Parathyroid adenoma (tissue), 2 donors: ENCODE results near the gene CDH12.
"Not testable (repeated sequence)": the region's sequence is repeated elsewhere in the genome, so short reads cannot be mapped to it uniquely, and the experiment has no call there.

ENCODE experiments used
- H2AFZ ChIP-seq: fragments of 300-600 bp; sonication (generic); one replicate; pipeline ENCODE4 v1.7.0; 2017; ENCODE audit warnings: antibody characterized with exemption, mild to moderate bottlenecking
- H3K27ac ChIP-seq: fragments of 300-600 bp; sonication (generic); one replicate; pipeline ENCODE4 v1.7.0; 2017
- H3K27me3 ChIP-seq: fragments of 300-600 bp; sonication (generic); one replicate; pipeline ENCODE4 v1.7.0; 2017; ENCODE audit warnings: low read length; ENCODE audit not compliant: control insufficient read depth, insufficient read depth
- H3K36me3 ChIP-seq: fragments of 300-600 bp; sonication (generic); one replicate; pipeline ENCODE4 v1.7.0; 2017; ENCODE audit warnings: low read length; ENCODE audit not compliant: control insufficient read depth, insufficient read depth
- H3K4me1 ChIP-seq: fragments of 300-600 bp; sonication (generic); one replicate; pipeline ENCODE4 v1.7.0; 2017; ENCODE audit warnings: control low read depth
- H3K4me2 ChIP-seq: fragments of 300-600 bp; sonication (generic); one replicate; pipeline ENCODE4 v1.7.0; 2017; ENCODE audit warnings: low read length
- H3K4me3 ChIP-seq: fragments of 300-600 bp; sonication (generic); one replicate; pipeline ENCODE4 v1.7.0; 2017; ENCODE audit warnings: low read depth, low read length
- H3K79me2 ChIP-seq: fragments of 300-600 bp; sonication (generic); one replicate; pipeline ENCODE4 v1.7.0; 2017; ENCODE audit warnings: control low read depth
- H3K9ac ChIP-seq: fragments of 300-600 bp; sonication (generic); one replicate; pipeline ENCODE4 v1.7.0; 2017; ENCODE audit warnings: mild to moderate bottlenecking
- H3K9me3 ChIP-seq: fragments of 300-600 bp; sonication (generic); one replicate; pipeline ENCODE4 v1.7.0; 2017; ENCODE audit warnings: low read length; ENCODE audit not compliant: control insufficient read depth
- CTCF ChIP-seq: fragments of 300-600 bp; sonication (generic); IDR thresholded peaks from one replicate; pipeline ENCODE4 v1.7.0; 2017; ENCODE audit warnings: antibody characterized with exemption, mild to moderate bottlenecking
- donor health status: primary hyperparathyroidism.

Gene CDH12

GRCh38 chr5:22295832-22296231 is 557.3 kb downstream of the CDH12 start:
- H3K9ac ChIP-seq = no peak overlapping the region
- H3K36me3 ChIP-seq = no peaks in the 10 kb centered on the region
- no peaks in the 10 kb centered on the region for H3K79me2 ChIP-seq
- H2AFZ ChIP-seq = no peak overlapping the region
- H3K27ac ChIP-seq = no peak overlapping the region
- no peak overlapping the region for H3K4me2 ChIP-seq
- H3K4me3 ChIP-seq = no peak overlapping the region
- no peaks in the 10 kb centered on the region for H3K4me1 ChIP-seq
- no peaks in the 10 kb centered on the region for H3K27me3 ChIP-seq
- no peaks in the 10 kb centered on the region for H3K9me3 ChIP-seq
- no peak for TF ChIP-seq CTCF

- H3K27me3 ChIP-seq = no peaks in the 10 kb centered on the region
- no peak overlapping the region for H2AFZ ChIP-seq
- no peak overlapping the region for H3K4me2 ChIP-seq
- no peak overlapping the region for H3K9ac ChIP-seq
- H3K27ac ChIP-seq = no peak overlapping the region
- H3K4me1 ChIP-seq = no peaks in the 10 kb centered on the region
- H3K9me3 ChIP-seq = no peaks in the 10 kb centered on the region
- no peaks in the 10 kb centered on the region for H3K79me2 ChIP-seq
- no peak overlapping the region for H3K4me3 ChIP-seq
- no peak for TF ChIP-seq CTCF
- no peaks in the 10 kb centered on the region for H3K36me3 ChIP-seq
These were observed 560.0 kb downstream of the CDH12 start for GRCh38 chr5:22293147-22293546.

GRCh38 chr5:22278164-22278563 is 575.0 kb downstream of the CDH12 start:
- H3K36me3 ChIP-seq = no peaks in the 10 kb centered on the region
- H3K4me1 ChIP-seq = no peaks in the 10 kb centered on the region
- H3K9me3 ChIP-seq = no peaks in the 10 kb centered on the region
- no peaks in the 10 kb centered on the region for H3K27me3 ChIP-seq
- no peak overlapping the region for H3K4me3 ChIP-seq
- H3K79me2 ChIP-seq = no peaks in the 10 kb centered on the region
- no peak overlapping the region for H3K4me2 ChIP-seq
- H3K9ac ChIP-seq = no peak overlapping the region
- no peak for TF ChIP-seq CTCF
- H2AFZ ChIP-seq = no peak overlapping the region
- H3K27ac ChIP-seq = no peak overlapping the region

- H3K9me3 ChIP-seq = no peaks in the 10 kb centered on the region
- H3K4me3 ChIP-seq = no peak overlapping the region
- no peak overlapping the region for H2AFZ ChIP-seq
- H3K27ac ChIP-seq = no peak overlapping the region
- no peaks in the 10 kb centered on the region for H3K27me3 ChIP-seq
- no peak overlapping the region for H3K4me2 ChIP-seq
- no peaks in the 10 kb centered on the region for H3K79me2 ChIP-seq
- H3K36me3 ChIP-seq = no peaks in the 10 kb centered on the region
- no peak overlapping the region for H3K9ac ChIP-seq
- no peaks in the 10 kb centered on the region for H3K4me1 ChIP-seq
- no peak for TF ChIP-seq CTCF
These were observed 576.1 kb downstream of the CDH12 start for GRCh38 chr5:22277006-22277405.

GRCh38 chr5:22265855-22266254 is 587.3 kb downstream of the CDH12 start:
- H3K4me1 ChIP-seq, H2AFZ ChIP-seq, H3K9ac ChIP-seq, H3K9me3 ChIP-seq, H3K36me3 ChIP-seq, H3K79me2 ChIP-seq, H3K4me3 ChIP-seq, H3K4me2 ChIP-seq, H3K27me3 ChIP-seq, H3K27ac ChIP-seq: not testable (repeated sequence)
